GM03348 (cell line): ENCODE measurements around the gene LIN37.
"Not testable (repeated sequence)": the region's sequence is repeated elsewhere in the genome, so short reads cannot be mapped to it uniquely, and the experiment has no call there.

Experiments
- DNase-seq: peaks from one replicate; pipeline ENCODE4 v3.0.0; 2012; ENCODE audit warnings: low spot score

LIN37 gene

DNA sequence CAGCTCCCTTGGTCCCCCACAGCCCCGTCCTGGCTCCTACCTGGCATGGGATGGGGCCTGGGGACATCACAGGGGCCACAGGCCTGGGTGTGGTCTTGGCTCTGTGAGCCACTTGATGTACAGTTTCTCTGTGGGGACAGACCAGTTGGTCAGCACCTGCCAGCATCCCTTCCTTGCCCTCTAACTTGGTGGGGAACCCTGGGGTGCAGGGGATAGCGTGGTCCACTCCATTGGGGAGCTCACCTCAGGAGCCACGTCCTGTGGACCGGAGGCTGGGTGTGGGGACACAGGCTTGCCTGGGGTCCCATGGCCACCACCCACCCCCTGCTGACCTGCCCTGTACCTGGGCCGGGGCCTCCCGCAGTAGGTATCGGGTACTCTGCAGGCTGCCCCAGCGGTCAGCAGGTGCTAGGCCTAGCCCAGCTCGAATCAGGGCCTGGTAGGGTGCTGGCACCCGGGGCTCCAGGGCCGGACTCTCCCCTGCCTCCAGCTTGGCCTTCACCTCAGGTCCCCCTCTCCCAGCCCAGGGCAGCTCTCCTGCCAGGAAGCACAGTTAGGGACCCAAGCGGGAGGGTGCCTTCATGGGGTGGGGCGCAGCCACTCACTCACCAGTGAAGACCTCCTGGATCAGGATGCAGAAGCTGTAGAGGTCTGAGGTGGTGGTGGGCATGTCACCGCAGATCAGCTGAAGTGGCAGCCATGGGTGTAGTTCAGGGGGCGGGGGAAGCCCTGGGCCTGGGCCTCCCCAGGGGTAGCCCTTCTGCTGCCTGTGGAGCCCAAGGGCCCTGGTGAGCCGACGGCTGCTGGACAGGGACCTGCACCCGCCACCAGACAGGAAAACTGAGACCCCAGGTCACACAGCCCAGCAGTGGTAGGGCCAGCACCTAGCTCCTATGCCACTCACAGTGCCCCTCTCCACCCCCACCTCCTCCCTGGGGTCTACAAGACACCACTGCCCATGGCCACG lies 41.9 kb downstream of the LIN37 start:
- DNase-seq: no peak

GRCh38 chr19:35790981-35791813 lies 42.8 kb downstream of the LIN37 start:
- no peak for DNase-seq

- DNase-seq: no peak
These were observed 43.5 kb downstream of the LIN37 start for GRCh38 chr19:35791814-35792279.

DNA sequence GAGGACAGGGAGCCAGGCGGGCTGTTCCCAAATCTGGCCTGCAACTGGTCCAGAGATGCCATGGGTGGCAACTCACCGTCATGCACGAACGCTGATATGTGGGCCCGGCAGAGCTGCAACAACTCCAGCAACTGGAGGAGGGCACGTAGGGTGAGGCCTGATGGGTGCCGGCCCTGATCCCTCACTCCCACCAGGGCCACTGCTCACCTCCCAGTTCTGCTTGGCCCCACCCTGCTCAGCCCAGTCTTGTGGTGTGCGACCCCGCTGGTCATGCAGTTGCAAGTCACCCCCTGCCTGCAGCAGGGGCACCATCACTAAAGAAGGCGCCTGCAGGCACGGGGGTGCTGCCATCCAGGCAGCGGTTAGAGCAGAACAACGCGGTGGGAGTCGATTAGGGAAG lies 43.9 kb downstream of the LIN37 start:
- DNase-seq: no peak

GRCh38 chr19:35792888-35793287 lies 44.5 kb downstream of the LIN37 start:
- no peak for DNase-seq

DNA sequence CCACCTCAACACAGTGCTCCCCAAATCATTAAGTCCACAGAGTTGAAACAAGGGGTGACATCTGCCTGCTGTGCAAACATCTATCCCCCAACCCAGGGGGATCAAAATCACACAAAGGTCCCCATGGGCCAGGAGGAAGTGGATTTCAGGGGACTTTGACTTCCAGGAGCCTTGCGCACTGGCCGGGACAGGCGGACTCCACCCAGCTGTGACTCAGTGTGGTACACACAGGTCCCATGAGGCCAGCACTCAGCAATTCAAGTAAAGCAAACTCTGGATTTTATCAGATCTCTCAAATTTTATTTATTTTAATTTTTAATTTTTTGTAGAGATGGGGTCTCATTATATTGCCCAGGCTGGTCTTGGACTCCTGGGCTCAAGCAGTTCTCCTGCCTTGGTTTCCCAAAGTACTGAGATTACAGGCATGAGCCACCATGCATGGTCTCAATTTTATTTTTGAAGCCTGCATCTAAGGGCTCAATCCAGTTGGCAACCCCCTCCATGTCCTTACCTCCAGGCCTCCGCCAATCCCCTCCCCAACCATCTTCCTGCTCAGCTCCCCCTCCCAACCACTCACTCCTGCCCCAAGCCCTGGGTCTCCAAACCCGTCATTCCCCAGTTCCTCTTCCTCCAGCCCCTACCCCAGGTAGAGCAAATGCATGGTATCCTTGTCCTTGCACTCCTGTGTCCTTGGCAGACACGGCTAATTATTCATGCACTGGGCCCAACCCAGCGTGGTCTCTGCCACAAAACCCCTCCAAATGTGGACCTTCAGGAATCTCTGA lies 45.2 kb downstream of the LIN37 start:
- DNase-seq: peak; percentile 79

GRCh38 chr19:35795564-35795963 lies 47.2 kb downstream of the LIN37 start:
- not testable (repeated sequence) for DNase-seq

- no peak for DNase-seq
These were observed 48.5 kb downstream of the LIN37 start for GRCh38 chr19:35796645-35797542.

GRCh38 chr19:35797663-35798062 lies 49.3 kb downstream of the LIN37 start:
- no peak for DNase-seq

DNA sequence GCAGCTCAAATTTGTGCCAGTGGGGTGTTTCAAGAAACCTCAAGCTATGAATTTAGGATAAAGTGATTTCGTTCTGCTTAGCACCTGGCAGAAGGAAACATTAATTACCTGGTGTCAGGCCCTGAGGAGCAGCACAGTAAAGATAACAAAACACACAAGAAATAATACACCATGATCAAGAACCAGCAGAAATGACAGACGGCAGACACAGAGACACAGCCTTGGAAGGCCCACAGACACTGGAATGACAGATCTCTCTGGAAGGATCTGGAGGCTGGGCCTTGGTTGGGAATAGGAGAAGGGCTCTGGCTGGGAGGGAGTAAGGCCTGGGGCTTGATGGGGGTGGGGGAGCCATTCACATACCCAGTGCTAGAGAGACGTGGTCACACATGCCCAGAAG lies 53.5 kb downstream of the LIN37 start:
- DNase-seq: no peak
